Measurements from ENCODE around the gene COMMD2.

COMMD2 gene

GRCh38 chr3:149772861-149773260 is 20.6 kb upstream of the COMMD2 start:
- Histone ChIP-seq H3K9me3 (ENCODE audit: control insufficient read depth, insufficient read depth, low read length) (no peaks in the 10 kb centered on the region), H3K4me1 (ENCODE audit: insufficient read depth, low read length) (peaks cover 20% of the 10 kb centered on the region; the same call in 1 of the 2 replicates), H3K36me3 (ENCODE audit: insufficient read depth, low read length) (no peaks in the 10 kb centered on the region), H3K9ac (ENCODE audit: low read depth, low read length) (0 out of 2 replicates have a peak overlapping the region, but pooled peaks have one; percentile 3)

GRCh38 chr3:149771652-149772271 is 19.5 kb upstream of the COMMD2 start:
- Histone ChIP-seq H3K36me3 (ENCODE audit: insufficient read depth, low read length) (no peaks in the 10 kb centered on the region), H3K9ac (ENCODE audit: low read depth, low read length) (no peak overlapping the region)

GRCh38 chr3:149770246-149770645 is 18.0 kb upstream of the COMMD2 start:
- Histone ChIP-seq H3K9me3 (ENCODE audit: control insufficient read depth, insufficient read depth, low read length) (no peaks in the 10 kb centered on the region), H3K36me3 (ENCODE audit: insufficient read depth, low read length) (no peaks in the 10 kb centered on the region), H3K4me1 (ENCODE audit: insufficient read depth, low read length) (peaks cover 20% of the 10 kb centered on the region; the same call in 1 of the 2 replicates), H3K9ac (ENCODE audit: low read depth, low read length) (no peak overlapping the region)

More at GRCh38 chr3:149771652-149772271, 19.5 kb upstream of the COMMD2 start:
- Histone ChIP-seq H3K9me3 (ENCODE audit: control insufficient read depth, insufficient read depth, low read length) (no peaks in the 10 kb centered on the region), H3K4me1 (ENCODE audit: insufficient read depth, low read length) (peaks cover 20% of the 10 kb centered on the region; the same call in 1 of the 2 replicates)

DNA sequence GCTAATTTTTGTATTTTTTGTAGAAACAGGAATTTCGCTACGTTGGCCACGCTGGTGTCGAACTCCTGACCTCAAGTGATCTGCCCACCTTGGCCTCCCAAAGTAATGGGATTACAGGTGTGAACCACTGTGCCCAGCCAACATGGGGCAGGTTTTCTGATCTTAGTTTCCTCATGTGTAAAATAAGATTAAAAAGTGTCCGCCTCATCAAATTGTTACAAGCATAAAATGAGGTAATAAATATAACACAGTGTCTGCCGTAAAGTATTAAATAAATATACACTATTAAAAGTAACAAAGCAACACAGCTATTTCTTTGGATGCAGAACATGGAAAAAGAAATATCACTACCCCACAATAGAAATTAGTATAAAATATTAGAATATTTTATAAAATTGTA is 16.4 kb upstream of the COMMD2 start:
- no peaks in the 10 kb centered on the region for H3K36me3 ChIP-seq (ENCODE audit: insufficient read depth, low read length)
- H3K9me3 ChIP-seq (ENCODE audit: control insufficient read depth, insufficient read depth, low read length) = no peaks in the 10 kb centered on the region
- no peak overlapping the region for H3K9ac ChIP-seq (ENCODE audit: low read depth, low read length)
- peaks cover 16% of the 10 kb centered on the region; the same call in 1 of the 2 replicates for H3K4me1 ChIP-seq (ENCODE audit: insufficient read depth, low read length)

GRCh38 chr3:149767720-149768119 is 15.4 kb upstream of the COMMD2 start:
- Histone ChIP-seq H3K36me3 (ENCODE audit: insufficient read depth, low read length) (no peaks in the 10 kb centered on the region), H3K9me3 (ENCODE audit: control insufficient read depth, insufficient read depth, low read length) (no peaks in the 10 kb centered on the region), H3K9ac (ENCODE audit: low read depth, low read length) (no peak overlapping the region), H3K4me1 (ENCODE audit: insufficient read depth, low read length) (peaks cover 7% of the 10 kb centered on the region; the same call in 1 of the 2 replicates)

DNA sequence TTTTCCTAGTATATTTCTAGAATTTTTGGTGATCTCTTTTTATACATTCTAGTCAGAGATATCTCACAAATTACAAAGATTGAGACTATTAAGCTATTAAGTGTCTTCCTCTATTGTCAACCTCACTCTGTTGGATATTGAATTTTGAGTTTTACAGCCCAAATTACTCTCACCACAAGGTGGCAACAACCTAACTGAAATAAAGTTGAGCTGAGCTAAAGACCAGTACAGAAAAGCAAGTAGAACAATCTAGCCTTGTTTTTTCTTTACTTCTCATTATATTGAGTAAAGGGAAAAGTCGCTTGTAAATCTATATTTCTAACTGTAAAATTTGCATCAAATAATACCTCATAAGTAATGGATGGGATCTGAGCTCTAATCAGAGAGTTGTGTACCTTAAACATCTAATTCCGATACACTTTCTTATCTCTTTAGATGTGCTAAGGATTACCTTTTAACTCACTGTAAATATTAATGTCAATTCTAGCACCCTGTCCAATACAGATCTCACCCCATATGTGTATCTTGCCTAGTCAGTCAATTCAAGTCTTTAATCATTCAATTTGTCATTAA is 13.6 kb upstream of the COMMD2 start:
- Histone ChIP-seq H3K9me3 (ENCODE audit: control insufficient read depth, insufficient read depth, low read length) (no peaks in the 10 kb centered on the region), H3K9ac (ENCODE audit: low read depth, low read length) (no peak overlapping the region), H3K36me3 (ENCODE audit: insufficient read depth, low read length) (no peaks in the 10 kb centered on the region), H3K4me1 (ENCODE audit: insufficient read depth, low read length) (no peaks in the 10 kb centered on the region)

GRCh38 chr3:149764302-149764701 is 12.0 kb upstream of the COMMD2 start:
- Histone ChIP-seq H3K4me1 (ENCODE audit: insufficient read depth, low read length) (no peaks in the 10 kb centered on the region), H3K9ac (ENCODE audit: low read depth, low read length) (no peak overlapping the region), H3K36me3 (ENCODE audit: insufficient read depth, low read length) (no peaks in the 10 kb centered on the region), H3K9me3 (ENCODE audit: control insufficient read depth, insufficient read depth, low read length) (no peaks in the 10 kb centered on the region)

GRCh38 chr3:149763565-149764195 is 11.4 kb upstream of the COMMD2 start:
- H3K4me1 ChIP-seq (ENCODE audit: insufficient read depth, low read length) = no peaks in the 10 kb centered on the region
- H3K36me3 ChIP-seq (ENCODE audit: insufficient read depth, low read length) = no peaks in the 10 kb centered on the region
- no peaks in the 10 kb centered on the region for H3K9me3 ChIP-seq (ENCODE audit: control insufficient read depth, insufficient read depth, low read length)
- no peak overlapping the region for H3K9ac ChIP-seq (ENCODE audit: low read depth, low read length)

- Histone ChIP-seq H3K9me3 (ENCODE audit: control insufficient read depth, insufficient read depth, low read length) (no peaks in the 10 kb centered on the region), H3K9ac (ENCODE audit: low read depth, low read length) (no peak overlapping the region), H3K36me3 (ENCODE audit: insufficient read depth, low read length) (0 out of 2 replicates have a peak, but pooled peaks cover 3% of the 10 kb centered on the region), H3K4me1 (ENCODE audit: insufficient read depth, low read length) (peaks cover 3% of the 10 kb centered on the region; the same call in 1 of the 2 replicates)
Observed at GRCh38 chr3:149753717-149754116, 1.4 kb upstream of the COMMD2 start.

GRCh38 chr3:149752788-149753136 is 473 bp upstream of the COMMD2 start:
- Histone ChIP-seq H3K9me3 (ENCODE audit: control insufficient read depth, insufficient read depth, low read length) (no peaks in the 10 kb centered on the region), H3K36me3 (ENCODE audit: insufficient read depth, low read length) (0 out of 2 replicates have a peak, but pooled peaks cover 3% of the 10 kb centered on the region), H3K4me1 (ENCODE audit: insufficient read depth, low read length) (peaks cover 3% of the 10 kb centered on the region; the same call in 1 of the 2 replicates), H3K9ac (ENCODE audit: low read depth, low read length) (peak overlapping the region; percentile 81; the same call in 1 of the 2 replicates)

- no peaks in the 10 kb centered on the region for H3K9me3 ChIP-seq (ENCODE audit: control insufficient read depth, insufficient read depth, low read length)
Observed at GRCh38 chr3:149751551-149751950, 738 bp downstream of the COMMD2 start.

DNA sequence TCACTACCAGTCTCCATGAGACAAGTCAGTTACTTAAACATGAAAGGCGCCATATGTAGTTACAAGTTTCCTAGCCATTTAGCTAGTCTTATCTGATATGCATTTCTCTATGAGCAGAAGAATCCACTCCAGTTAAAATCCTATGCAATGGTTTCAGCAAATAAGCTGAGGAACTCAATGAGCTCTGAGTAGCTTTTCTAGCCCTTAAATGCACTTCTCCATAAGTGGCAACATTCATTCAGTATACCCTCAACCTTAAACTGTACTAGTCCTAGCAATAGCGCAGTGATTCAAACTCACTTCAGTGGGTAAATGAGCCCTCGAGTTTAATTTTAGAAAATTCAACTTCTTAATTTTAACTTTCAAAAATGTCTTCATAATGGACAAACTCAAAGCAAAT is 7.7 kb downstream of the COMMD2 start:
- Histone ChIP-seq H3K9me3 (ENCODE audit: control insufficient read depth, insufficient read depth, low read length) (no peaks in the 10 kb centered on the region), H3K4me1 (ENCODE audit: insufficient read depth, low read length) (no peaks in the 10 kb centered on the region), H3K36me3 (ENCODE audit: insufficient read depth, low read length) (peaks cover 25% of the 10 kb centered on the region), H3K9ac (ENCODE audit: low read depth, low read length) (no peak overlapping the region)

More at GRCh38 chr3:149751551-149751950, 738 bp downstream of the COMMD2 start:
- H3K36me3 ChIP-seq (ENCODE audit: insufficient read depth, low read length) = peaks cover 8% of the 10 kb centered on the region; the same call in 1 of the 2 replicates
- peak overlapping the region; percentile 81 for H3K9ac ChIP-seq (ENCODE audit: low read depth, low read length)
- H3K4me1 ChIP-seq (ENCODE audit: insufficient read depth, low read length) = peaks cover 3% of the 10 kb centered on the region; the same call in 1 of the 2 replicates

DNA sequence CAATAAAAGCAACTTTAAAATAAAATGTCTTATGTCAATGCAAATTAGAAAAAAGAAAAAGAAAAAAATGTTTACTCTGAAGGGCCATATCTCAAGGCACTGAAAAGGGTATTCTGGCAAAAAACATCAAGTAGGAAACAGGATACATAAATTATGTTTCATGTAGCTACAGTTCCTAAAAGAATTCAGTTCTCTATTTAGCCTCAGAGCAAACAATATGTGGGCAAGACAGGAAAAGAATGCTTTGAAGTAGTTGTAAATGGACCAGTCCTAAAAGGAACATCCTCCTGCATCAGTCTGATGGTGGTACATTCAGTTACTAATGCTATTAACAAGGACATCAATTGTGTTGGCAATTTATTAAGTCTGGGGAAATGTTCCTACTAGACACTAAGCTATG is 8.1 kb downstream of the COMMD2 start:
- peaks cover 26% of the 10 kb centered on the region for H3K36me3 ChIP-seq (ENCODE audit: insufficient read depth, low read length)
- no peak overlapping the region for H3K9ac ChIP-seq (ENCODE audit: low read depth, low read length)
- no peaks in the 10 kb centered on the region for H3K4me1 ChIP-seq (ENCODE audit: insufficient read depth, low read length)
- H3K9me3 ChIP-seq (ENCODE audit: control insufficient read depth, insufficient read depth, low read length) = no peaks in the 10 kb centered on the region

DNA sequence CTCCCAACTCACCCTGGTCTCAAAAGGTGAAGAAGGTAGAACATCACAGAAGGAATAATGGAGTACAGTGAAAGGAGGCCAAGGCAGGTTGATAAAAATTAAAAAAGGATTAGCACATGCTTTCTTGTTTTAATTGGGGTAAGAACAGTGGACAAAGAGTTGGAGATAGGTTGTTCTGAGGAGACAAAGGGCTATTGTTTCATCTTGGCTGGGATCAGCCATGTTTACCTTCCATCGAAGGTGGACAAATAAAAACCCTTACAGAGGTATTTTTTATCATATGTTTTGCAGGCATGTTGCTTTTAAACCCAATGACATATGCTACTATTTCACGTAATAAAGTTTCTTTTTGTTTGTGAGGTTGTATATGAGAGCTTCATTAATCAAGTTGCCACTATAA is 12.9 kb downstream of the COMMD2 start:
- H3K9ac ChIP-seq (ENCODE audit: low read depth, low read length) = no peak overlapping the region
- peaks cover 13% of the 10 kb centered on the region for H3K36me3 ChIP-seq (ENCODE audit: insufficient read depth, low read length)
- no peaks in the 10 kb centered on the region for H3K9me3 ChIP-seq (ENCODE audit: control insufficient read depth, insufficient read depth, low read length)

GRCh38 chr3:149738876-149739275 is 13.4 kb downstream of the COMMD2 start:
- Histone ChIP-seq H3K9me3 (ENCODE audit: control insufficient read depth, insufficient read depth, low read length) (no peaks in the 10 kb centered on the region), H3K9ac (ENCODE audit: low read depth, low read length) (no peak overlapping the region), H3K4me1 (ENCODE audit: insufficient read depth, low read length) (no peaks in the 10 kb centered on the region), H3K36me3 (ENCODE audit: insufficient read depth, low read length) (peaks cover 13% of the 10 kb centered on the region)

More for the DNA sequence above, 12.9 kb downstream of the COMMD2 start:
- no peaks in the 10 kb centered on the region for H3K4me1 ChIP-seq (ENCODE audit: insufficient read depth, low read length)

Measured in ES-I3 (cell line).